Thoracic aorta (tissue), 2 donors: Measurements from ENCODE around the gene DNAJC19. TPM values are rescaled to one million over a fixed set of nuclear protein-coding genes. Genes with fewer than 3 reads are reported as not detected.

Experiments
- ATAC-seq: fragments of 150-250 bp; one replicate; pipeline ENCODE4 v1.8.0; 2017; ENCODE audit warnings: low read depth; ENCODE audit not compliant: insufficient number of reproducible peaks, low FRiP score
- DNase-seq: peaks from one replicate; pipeline ENCODE4 v3.0.0-alpha.2; 2020; ENCODE audit warnings: low spot score
- H3K27ac ChIP-seq, 2 donors: fragments of 200-600 bp; sonication (generic); 1 replicate in 1 of 2; 2 replicates in 1 of 2; pipeline ENCODE4 v1.5.1; 2016; ENCODE audit warnings: mild to moderate bottlenecking in 2 of 2, moderate library complexity in 2 of 2
- H3K27me3 ChIP-seq: fragments of 200-600 bp; sonication (generic); replicated peaks from 2 replicates; pipeline ENCODE4 v1.6.0; 2016; ENCODE audit warnings: mild to moderate bottlenecking; ENCODE audit not compliant: insufficient read depth
- H3K36me3 ChIP-seq: fragments of 200-600 bp; sonication (generic); one replicate; pipeline ENCODE4 v1.5.1; 2016
- H3K4me1 ChIP-seq, 2 donors: fragments of 200-600 bp; sonication (generic); 1 replicate in 1 of 2; 2 replicates in 1 of 2; pipeline versions ENCODE4 v1.5.1 to v1.6.0; 2016; ENCODE audit warnings: low read depth in 2 of 2, mild to moderate bottlenecking in 1 of 2; ENCODE audit not compliant: control insufficient read depth in 1 of 2
- H3K4me3 ChIP-seq: fragments of 200-600 bp; sonication (generic); 2 replicates; pipeline ENCODE4 v1.5.1; 2016; ENCODE audit warnings: mild to moderate bottlenecking
- H3K9me3 ChIP-seq: fragments of 200-600 bp; sonication (generic); 2 replicates; pipeline ENCODE4 v1.5.1; 2016
- CTCF ChIP-seq: fragments of 200-600 bp; sonication (generic); IDR thresholded peaks from one replicate; pipeline ENCODE4 v1.5.1; 2019; ENCODE audit warnings: antibody characterized with exemption
- total RNA-seq, 2 donors: library from RNA; depleted of rRNA; stranded (reverse); fragments of >200 nt; gene quantifications; one replicate each; pipeline versions ENCODE4 v1.1.0 to v1.2.3, GENCODE V29; 2016

The DNAJC19 gene
- total RNA-seq, 2 donors from 2014 or later, result 19.4 to 38.0 TPM

DNA sequence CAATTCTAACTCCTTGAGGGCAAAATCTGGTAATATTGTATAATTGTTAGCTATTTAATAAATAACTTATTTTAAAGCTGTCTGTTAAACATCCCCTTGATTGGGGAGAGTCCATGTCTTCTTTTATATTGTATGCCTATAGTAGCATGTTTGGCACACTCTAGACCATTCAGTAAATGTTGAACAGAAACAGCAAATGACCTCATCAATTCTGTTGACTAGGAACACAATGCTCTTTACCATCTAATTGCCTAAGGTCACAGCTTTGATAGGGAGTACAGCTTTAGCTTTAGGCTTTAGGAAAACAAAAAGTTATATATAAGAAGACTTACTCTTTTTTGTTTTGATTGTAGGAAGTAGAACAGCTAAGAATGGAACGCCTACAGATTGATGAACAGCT is 27.0 kb downstream of the DNAJC19 start:
- peaks cover 32% of the 10 kb centered on the region for H3K36me3 ChIP-seq
- no peak for ATAC-seq
- TF ChIP-seq CTCF, result no peak

GRCh38 chr3:180961552-180961951 is 28.0 kb downstream of the DNAJC19 start:
- Histone ChIP-seq H3K4me1 (no peaks in the 10 kb centered on the region), H3K27me3 (no peaks in the 10 kb centered on the region), H3K4me3 (no peak overlapping the region), H3K27ac (no peak overlapping the region), H3K36me3 (peaks cover 32% of the 10 kb centered on the region), H3K9me3 (no peaks in the 10 kb centered on the region)
- DNase-seq (no peak), ATAC-seq (no peak)
- no peak for TF ChIP-seq CTCF

More for the DNA sequence above, 27.0 kb downstream of the DNAJC19 start:
- H3K9me3 ChIP-seq, result no peaks in the 10 kb centered on the region
- H3K27ac ChIP-seq, result no peak overlapping the region
- no peaks in the 10 kb centered on the region for H3K4me1 ChIP-seq
- DNase-seq, result no peak
- no peaks in the 10 kb centered on the region for H3K27me3 ChIP-seq
- H3K4me3 ChIP-seq, result no peak overlapping the region

DNA sequence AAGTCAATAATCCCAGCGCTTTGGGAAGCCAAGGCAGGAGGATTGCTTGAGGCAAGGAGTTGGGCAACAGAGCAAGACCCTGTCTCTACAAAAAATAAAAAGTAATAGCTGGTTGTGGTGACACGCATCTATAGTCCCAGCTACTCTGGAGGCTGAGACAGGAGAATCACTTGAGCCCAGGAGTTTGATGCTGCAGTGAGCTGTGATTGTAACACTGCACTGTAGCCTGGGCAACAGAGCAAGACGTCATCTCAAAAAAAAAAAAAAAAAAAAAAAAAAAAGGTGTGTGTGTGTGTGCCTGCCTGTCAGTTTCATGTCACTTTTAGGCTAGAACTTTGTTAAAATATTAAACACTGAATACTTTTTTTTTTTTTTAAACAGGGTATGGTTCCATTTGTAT is 28.4 kb downstream of the DNAJC19 start:
- H3K36me3 ChIP-seq, result peaks cover 33% of the 10 kb centered on the region
- TF ChIP-seq CTCF, result no peak
- ATAC-seq, result no peak

DNA sequence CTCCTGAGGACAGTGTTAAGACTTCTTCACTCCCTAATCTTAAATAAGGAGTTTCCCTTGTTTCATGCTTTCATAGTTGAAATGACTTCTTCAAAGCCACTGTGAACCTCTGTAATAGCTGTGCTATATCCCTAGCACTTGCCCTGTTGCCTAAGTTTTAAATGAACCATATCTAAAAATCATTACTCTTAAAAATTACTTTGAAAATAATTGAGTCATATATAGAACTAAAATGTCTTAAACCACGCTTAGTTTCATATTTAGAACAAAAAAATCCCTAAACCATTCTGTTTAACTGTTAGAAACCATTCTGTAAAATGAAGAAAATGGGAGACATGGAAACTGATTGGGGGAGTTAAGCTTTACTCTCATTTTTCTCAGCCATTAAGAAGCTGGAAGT is 29.8 kb downstream of the DNAJC19 start:
- Histone ChIP-seq H3K27me3 (no peaks in the 10 kb centered on the region), H3K4me1 (no peaks in the 10 kb centered on the region), H3K27ac (no peak overlapping the region), H3K4me3 (no peak overlapping the region), H3K9me3 (no peaks in the 10 kb centered on the region), H3K36me3 (peaks cover 38% of the 10 kb centered on the region)
- no peak for ATAC-seq
- DNase-seq, result no peak
- TF ChIP-seq CTCF, result no peak

More for the DNA sequence above, 28.4 kb downstream of the DNAJC19 start:
- DNase-seq, result no peak
- Histone ChIP-seq H3K27ac (no peak overlapping the region), H3K4me3 (no peak overlapping the region), H3K4me1 (no peaks in the 10 kb centered on the region), H3K9me3 (no peaks in the 10 kb centered on the region), H3K27me3 (no peaks in the 10 kb centered on the region)

DNA sequence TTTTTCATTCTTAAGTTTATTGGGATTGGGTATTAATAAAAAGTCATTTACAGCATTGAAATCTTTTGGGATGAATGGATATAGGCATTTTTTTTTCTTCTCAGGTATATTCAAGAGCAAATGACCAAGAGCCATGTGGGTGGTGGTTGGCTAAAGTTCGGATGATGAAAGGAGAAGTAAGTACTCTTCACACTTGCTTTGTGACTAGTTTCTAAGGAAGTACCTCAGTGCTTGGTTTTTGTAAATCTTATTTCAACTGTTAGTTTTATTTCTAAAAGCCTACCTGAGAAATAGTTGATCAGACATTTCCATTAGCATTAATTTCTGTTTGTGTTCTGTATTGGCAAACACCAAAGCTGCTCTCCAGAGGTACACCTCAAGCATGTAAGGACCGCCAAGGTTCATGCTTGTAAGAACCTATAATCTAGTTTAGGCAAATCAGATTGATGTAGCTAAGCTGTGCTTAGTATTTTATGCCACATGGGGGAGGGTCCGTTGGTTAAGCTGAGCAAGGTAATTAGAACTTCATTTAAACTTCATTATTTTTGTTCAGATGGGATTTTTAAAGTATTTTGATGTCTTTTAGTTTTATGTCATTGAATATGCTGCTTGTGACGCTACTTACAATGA is 41.7 kb downstream of the DNAJC19 start:
- H3K4me3 ChIP-seq, result no peak overlapping the region
- no peak for DNase-seq
- H3K27ac ChIP-seq, result no peak overlapping the region
- no peak for ATAC-seq
- TF ChIP-seq CTCF, result no peak
- H3K27me3 ChIP-seq, result no peaks in the 10 kb centered on the region
- H3K36me3 ChIP-seq, result peaks cover 19% of the 10 kb centered on the region
- H3K9me3 ChIP-seq, result no peaks in the 10 kb centered on the region
- no peaks in the 10 kb centered on the region for H3K4me1 ChIP-seq
